GM18868 (cell line): ENCODE measurements around the gene GAL3ST3.

ENCODE experiments used
- ATAC-seq: cut with Tn5 transposase; IDR thresholded peaks from one replicate; pipeline ENCODE4 v1.9.1; 2021; ENCODE audit warnings: mild to moderate bottlenecking, moderate library complexity; ENCODE audit not compliant: unreplicated experiment

GAL3ST3 gene

GRCh38 chr11:66069715-66070603 is 21.0 kb upstream of the GAL3ST3 start, which contains the start of gene PACS1:
Gene PACS1, plus strand, starts transcription at chr11:66070272. Its CDS starts 215 bp downstream, at chr11:66070487.
- ATAC-seq: peak; percentile 56

- ATAC-seq: no peak
Measured at GRCh38 chr11:66068923-66069714, 20.2 kb upstream of the GAL3ST3 start.

- no peak for ATAC-seq
Measured at GRCh38 chr11:66068154-66068821, 19.3 kb upstream of the GAL3ST3 start.

- ATAC-seq: no peak
Measured at GRCh38 chr11:66067640-66068039, 18.7 kb upstream of the GAL3ST3 start.

GRCh38 chr11:66066751-66067150 is 17.8 kb upstream of the GAL3ST3 start:
- no peak for ATAC-seq

- ATAC-seq: no peak
Measured at GRCh38 chr11:66064571-66064970, 15.6 kb upstream of the GAL3ST3 start.

- no peak for ATAC-seq
Measured at GRCh38 chr11:66063900-66064299, 14.9 kb upstream of the GAL3ST3 start.

GRCh38 chr11:66062408-66062807 is 13.4 kb upstream of the GAL3ST3 start:
- ATAC-seq: no peak

- ATAC-seq: no peak
Measured at GRCh38 chr11:66061268-66061667, 12.3 kb upstream of the GAL3ST3 start.

GRCh38 chr11:66059966-66060680 is 11.2 kb upstream of the GAL3ST3 start:
- no peak for ATAC-seq

- ATAC-seq: no peak
Measured at GRCh38 chr11:66056501-66056900, 7.5 kb upstream of the GAL3ST3 start.

- no peak for ATAC-seq
Measured at GRCh38 chr11:66055021-66055420, 6.1 kb upstream of the GAL3ST3 start.

- no peak for ATAC-seq
Measured at GRCh38 chr11:66052664-66052982, 3.7 kb upstream of the GAL3ST3 start.

- ATAC-seq: peak; percentile 94
Measured at GRCh38 chr11:66051766-66052663, 3.1 kb upstream of the GAL3ST3 start, which contains the start of gene SF3B2. Gene SF3B2, plus strand, starts transcription at chr11:66052364. Its CDS starts 21 bp downstream, at chr11:66052385.

- ATAC-seq: no peak
Measured at GRCh38 chr11:66051371-66051765, 2.4 kb upstream of the GAL3ST3 start.

- ATAC-seq: no peak
Measured at GRCh38 chr11:66050581-66051231, 1.7 kb upstream of the GAL3ST3 start.

GRCh38 chr11:66047541-66048365 is 1.2 kb downstream of the GAL3ST3 start:
- ATAC-seq: no peak

GRCh38 chr11:66046901-66047300 is 2.1 kb downstream of the GAL3ST3 start:
- no peak for ATAC-seq
